HUDEP-2 (cell line): Measurements from ENCODE around the gene TUBA3D.
A peak's percentile ranks its signal among the peaks of the same experiment; 100 is the strongest.
"Not testable (repeated sequence)": the region's sequence is repeated elsewhere in the genome, so short reads cannot be mapped to it uniquely, and the experiment has no call there.

Experiments used
- DNase-seq, 76 experiments: peaks; one replicate each; lab custom pipeline; 2025; ENCODE audit not compliant: unreplicated experiment in 76 of 76; lab: John Stamatoyannopoulos, UW

Gene TUBA3D

GRCh38 chr2:131483981-131484820 lies 8.3 kb downstream of the TUBA3D start:
- not testable (repeated sequence) for DNase-seq

GRCh38 chr2:131484906-131485460 lies 9.1 kb downstream of the TUBA3D start:
- not testable (repeated sequence) for DNase-seq

GRCh38 chr2:131486201-131486902 lies 10.4 kb downstream of the TUBA3D start:
- not testable (repeated sequence) for DNase-seq

GRCh38 chr2:131488306-131489205 lies 12.6 kb downstream of the TUBA3D start:
- no peak for DNase-seq

- peak in 1 of 76 experiments; percentile 19 for DNase-seq
Observed at GRCh38 chr2:131490616-131491468, 14.9 kb downstream of the TUBA3D start.

- peak in 3 of 76 experiments; percentile 2 to 18 (median 10) for DNase-seq
Observed at GRCh38 chr2:131491469-131491836, 15.5 kb downstream of the TUBA3D start.

GRCh38 chr2:131492015-131492417 lies 16.1 kb downstream of the TUBA3D start, which contains the start of gene MZT2A:
TSS of gene MZT2A (minus strand) at chr2:131492397. CDS start at chr2:131492376, 21 bp downstream.
- peak in 8 of 76 experiments; percentile 8 to 54 (median 27) for DNase-seq

GRCh38 chr2:131492418-131493198 lies 16.7 kb downstream of the TUBA3D start:
- DNase-seq, result peak; percentile 37 to 94 (median 89)

- no peak for DNase-seq
Observed at GRCh38 chr2:131493199-131493968, 17.5 kb downstream of the TUBA3D start.

- DNase-seq, result not testable (repeated sequence)
Observed at GRCh38 chr2:131495506-131495905, 19.6 kb downstream of the TUBA3D start.

- DNase-seq, result not testable (repeated sequence)
Observed at GRCh38 chr2:131498321-131498973, 22.5 kb downstream of the TUBA3D start.

GRCh38 chr2:131503587-131503986 lies 27.7 kb downstream of the TUBA3D start:
- DNase-seq, result not testable (repeated sequence)

- not testable (repeated sequence) for DNase-seq
Observed at GRCh38 chr2:131504082-131504750, 28.3 kb downstream of the TUBA3D start.

- no peak for DNase-seq
Observed at GRCh38 chr2:131509615-131510014, 33.7 kb downstream of the TUBA3D start.

- DNase-seq, result peak in 33 of 76 experiments; percentile 1 to 53 (median 23)
Observed at GRCh38 chr2:131511291-131511968, 35.5 kb downstream of the TUBA3D start.
